Neuron (in vitro differentiated cells): Measurements from ENCODE around the gene ALDH3A1.

ENCODE experiments used
- H2AFZ ChIP-seq: one replicate; pipeline ENCODE4 v1.6.1; 2013; ENCODE audit warnings: low read depth, mild to moderate bottlenecking, inconsistent platforms, low read length, moderate library complexity
- H3K27me3 ChIP-seq: one replicate; pipeline ENCODE4 v1.6.1; 2013; ENCODE audit warnings: low read length; ENCODE audit not compliant: insufficient read depth
- H3K36me3 ChIP-seq: one replicate; pipeline ENCODE4 v1.6.1; 2013; ENCODE audit warnings: low read length; ENCODE audit not compliant: insufficient read depth
- H3K4me1 ChIP-seq: one replicate; pipeline ENCODE4 v1.6.1; 2013; ENCODE audit warnings: low read length; ENCODE audit not compliant: insufficient read depth
- H3K4me3 ChIP-seq: 2 replicates; pipeline ENCODE4 v1.5.1; 2013; ENCODE audit warnings: mild to moderate bottlenecking, low read length, moderate library complexity
- H3K9me3 ChIP-seq: one replicate; pipeline ENCODE4 v1.6.1; 2013; ENCODE audit warnings: low read length

ALDH3A1 gene

GRCh38 chr17:19727501-19728078, 20.5 kb downstream of the ALDH3A1 start:
- H2AFZ ChIP-seq: no peak overlapping the region

GRCh38 chr17:19726631-19727376, 21.3 kb downstream of the ALDH3A1 start:
- Histone ChIP-seq H3K27me3 (no peaks in the 10 kb centered on the region), H3K36me3 (no peaks in the 10 kb centered on the region), H3K4me1 (no peaks in the 10 kb centered on the region), H3K9me3 (no peaks in the 10 kb centered on the region), H3K4me3 (no peak overlapping the region), H2AFZ (no peak overlapping the region)

More at GRCh38 chr17:19727501-19728078, 20.5 kb downstream of the ALDH3A1 start:
- Histone ChIP-seq H3K4me3 (no peak overlapping the region), H3K4me1 (no peaks in the 10 kb centered on the region), H3K36me3 (no peaks in the 10 kb centered on the region), H3K27me3 (no peaks in the 10 kb centered on the region), H3K9me3 (no peaks in the 10 kb centered on the region)

GRCh38 chr17:19725486-19725885, 22.6 kb downstream of the ALDH3A1 start:
- Histone ChIP-seq H3K9me3 (no peaks in the 10 kb centered on the region), H2AFZ (no peak overlapping the region), H3K36me3 (no peaks in the 10 kb centered on the region), H3K27me3 (no peaks in the 10 kb centered on the region), H3K4me1 (no peaks in the 10 kb centered on the region), H3K4me3 (no peak overlapping the region)

GRCh38 chr17:19724501-19725420, 23.3 kb downstream of the ALDH3A1 start:
- no peaks in the 10 kb centered on the region for H3K27me3 ChIP-seq
- H3K4me3 ChIP-seq: no peak overlapping the region
- no peaks in the 10 kb centered on the region for H3K9me3 ChIP-seq
- no peak overlapping the region for H2AFZ ChIP-seq
- no peaks in the 10 kb centered on the region for H3K4me1 ChIP-seq
- H3K36me3 ChIP-seq: no peaks in the 10 kb centered on the region

GRCh38 chr17:19723964-19724363, 24.1 kb downstream of the ALDH3A1 start:
- Histone ChIP-seq H3K27me3 (no peaks in the 10 kb centered on the region), H3K4me3 (no peak overlapping the region), H3K36me3 (no peaks in the 10 kb centered on the region), H3K4me1 (no peaks in the 10 kb centered on the region), H3K9me3 (no peaks in the 10 kb centered on the region), H2AFZ (no peak overlapping the region)

- no peak overlapping the region for H3K4me3 ChIP-seq
- H3K36me3 ChIP-seq: no peaks in the 10 kb centered on the region
- H3K9me3 ChIP-seq: no peaks in the 10 kb centered on the region
- no peak overlapping the region for H2AFZ ChIP-seq
- H3K4me1 ChIP-seq: peaks cover 8% of the 10 kb centered on the region
- H3K27me3 ChIP-seq: peaks cover 9% of the 10 kb centered on the region
Measured at GRCh38 chr17:19720631-19721426, 27.3 kb downstream of the ALDH3A1 start.

GRCh38 chr17:19720210-19720475, 28.0 kb downstream of the ALDH3A1 start:
- H3K4me3 ChIP-seq: no peak overlapping the region
- H3K36me3 ChIP-seq: no peaks in the 10 kb centered on the region
- H3K4me1 ChIP-seq: peaks cover 8% of the 10 kb centered on the region
- H3K9me3 ChIP-seq: no peaks in the 10 kb centered on the region
- no peak overlapping the region for H2AFZ ChIP-seq
- H3K27me3 ChIP-seq: peaks cover 9% of the 10 kb centered on the region

GRCh38 chr17:19719355-19720209, 28.5 kb downstream of the ALDH3A1 start:
- H3K4me3 ChIP-seq: no peak overlapping the region
- H3K27me3 ChIP-seq: peaks cover 9% of the 10 kb centered on the region
- peaks cover 8% of the 10 kb centered on the region for H3K4me1 ChIP-seq
- no peaks in the 10 kb centered on the region for H3K36me3 ChIP-seq
- H3K9me3 ChIP-seq: no peaks in the 10 kb centered on the region
- H2AFZ ChIP-seq: no peak overlapping the region

- Histone ChIP-seq H3K4me1 (peaks cover 8% of the 10 kb centered on the region), H3K9me3 (no peaks in the 10 kb centered on the region), H3K36me3 (no peaks in the 10 kb centered on the region), H3K27me3 (peaks cover 9% of the 10 kb centered on the region), H3K4me3 (no peak overlapping the region), H2AFZ (no peak overlapping the region)
Measured at GRCh38 chr17:19718613-19719354, 29.3 kb downstream of the ALDH3A1 start.

- Histone ChIP-seq H3K36me3 (no peaks in the 10 kb centered on the region), H2AFZ (no peak overlapping the region), H3K4me1 (peaks cover 8% of the 10 kb centered on the region), H3K27me3 (peaks cover 9% of the 10 kb centered on the region), H3K9me3 (no peaks in the 10 kb centered on the region), H3K4me3 (no peak overlapping the region)
Measured at GRCh38 chr17:19718041-19718612, 30.0 kb downstream of the ALDH3A1 start.

GRCh38 chr17:19717411-19717908, 30.6 kb downstream of the ALDH3A1 start:
- no peaks in the 10 kb centered on the region for H3K9me3 ChIP-seq
- H3K4me1 ChIP-seq: peaks cover 8% of the 10 kb centered on the region
- H3K27me3 ChIP-seq: peaks cover 9% of the 10 kb centered on the region
- H3K36me3 ChIP-seq: no peaks in the 10 kb centered on the region
- H2AFZ ChIP-seq: no peak overlapping the region
- H3K4me3 ChIP-seq: no peak overlapping the region
